Measurements from ENCODE around the gene ZNF221.
"Not testable (repeated sequence)": the region's sequence is repeated elsewhere in the genome, so short reads cannot be mapped to it uniquely, and the experiment has no call there.

ZNF221 gene

DNA sequence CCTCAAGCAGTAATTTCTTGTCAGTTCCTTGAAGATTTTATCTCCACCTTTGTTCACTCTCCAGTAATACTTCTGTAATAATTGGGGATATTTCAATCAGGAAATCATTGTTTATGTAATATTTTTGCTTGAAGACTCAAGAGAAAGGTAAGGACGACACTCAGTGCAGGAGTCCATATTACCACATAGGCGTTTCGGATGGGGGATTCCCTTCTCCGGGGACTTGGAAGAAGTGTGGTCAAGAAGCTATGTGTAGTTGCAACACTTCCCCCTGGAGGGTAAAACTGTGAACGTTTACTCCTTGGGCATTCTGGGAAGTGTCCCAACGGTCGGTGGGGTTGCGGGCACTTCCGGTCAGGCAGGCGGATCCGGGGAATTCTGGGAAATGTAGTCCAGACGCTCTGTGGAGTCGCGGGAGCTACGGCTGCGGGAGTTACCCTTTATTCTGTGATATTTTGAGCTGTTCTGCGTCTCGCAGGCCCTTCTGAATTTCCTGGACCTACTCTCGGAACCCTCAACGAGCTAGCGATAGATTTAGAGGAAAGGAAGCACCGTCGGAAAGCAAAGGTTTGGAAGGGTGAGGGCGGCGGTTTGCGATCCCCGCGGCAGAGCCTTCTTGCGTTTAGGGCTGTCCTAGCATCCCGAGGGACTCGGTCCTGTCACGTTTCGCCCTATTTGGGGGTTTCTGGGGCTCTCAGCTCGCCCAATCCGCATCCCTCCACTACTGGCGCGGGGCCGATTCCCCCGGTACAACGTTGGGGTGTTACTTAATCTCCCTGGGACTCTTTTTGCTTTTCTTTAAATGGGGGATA lies at the start of gene ZNF221:
TSS of gene ZNF221 (plus strand) at position 395 of the 812 bp plus-strand sequence. CDS start 11,499 bp downstream, outside the sequence.
- DNase-seq = peak; percentile 84

- DNase-seq = peak; percentile 73
Measured at GRCh38 chr19:43901395-43902390, 49.3 kb upstream of the ZNF221 start.

GRCh38 chr19:43902399-43902798 lies 48.6 kb upstream of the ZNF221 start:
- no peak for DNase-seq

GRCh38 chr19:43905897-43906296 lies 45.1 kb upstream of the ZNF221 start:
- DNase-seq = no peak

DNA sequence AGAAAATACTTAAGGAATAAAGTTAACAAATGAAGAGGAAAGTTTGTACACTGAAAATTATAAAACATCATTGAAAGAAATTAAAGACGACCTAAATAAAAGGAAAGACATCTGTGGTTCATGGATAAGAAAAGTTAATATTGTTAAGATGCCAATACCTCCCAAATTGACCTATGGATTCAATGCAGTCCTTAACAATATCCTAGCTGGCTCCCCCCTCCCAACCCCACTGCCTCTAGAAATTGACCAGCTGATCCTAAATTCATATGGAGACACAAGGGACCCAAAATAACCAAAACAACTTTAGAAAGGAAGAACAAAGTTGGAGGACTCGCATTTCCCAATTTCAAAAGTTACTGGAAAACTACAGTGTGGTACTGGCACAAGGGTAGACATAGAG lies 44.3 kb upstream of the ZNF221 start:
- DNase-seq = no peak

GRCh38 chr19:43908659-43909058 lies 42.4 kb upstream of the ZNF221 start:
- DNase-seq = no peak

DNA sequence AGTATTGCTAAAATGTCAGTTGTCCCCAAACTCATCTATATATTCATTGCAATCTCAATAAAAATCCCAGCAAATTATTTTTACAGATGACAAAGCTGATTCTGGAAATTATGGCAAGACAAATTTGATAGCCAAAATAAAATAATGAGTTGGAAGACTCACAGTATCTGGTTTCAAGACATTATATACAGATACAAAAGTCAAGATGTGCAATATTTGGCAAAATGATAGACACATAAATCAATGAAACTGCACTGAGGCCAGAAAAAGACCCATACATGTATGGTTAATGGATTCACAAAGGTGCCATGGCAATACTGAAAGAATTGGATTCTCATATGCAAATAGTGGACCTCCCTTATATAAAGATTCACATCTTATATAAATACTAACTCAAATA lies 40.1 kb upstream of the ZNF221 start:
- no peak for DNase-seq

- no peak for DNase-seq
Measured at GRCh38 chr19:43913383-43913782, 37.6 kb upstream of the ZNF221 start.

DNA sequence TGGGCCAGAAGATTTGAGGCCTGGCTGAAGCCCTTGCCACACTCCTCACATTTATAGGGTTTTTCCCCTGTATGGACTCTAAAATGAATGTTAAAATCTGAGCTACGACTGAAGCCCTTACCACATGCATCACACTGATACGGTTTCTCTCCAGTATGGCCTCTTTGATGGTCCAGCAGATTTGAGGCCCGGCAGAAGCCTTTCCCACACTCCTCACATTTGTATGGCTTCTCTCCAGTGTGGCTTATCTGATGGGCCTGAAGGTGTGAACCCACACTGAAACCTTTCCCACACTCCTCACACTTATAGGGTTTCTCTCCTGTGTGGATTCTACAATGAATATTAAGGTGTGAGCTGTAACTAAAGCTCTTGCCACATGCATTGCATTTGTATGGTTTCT lies 37.0 kb upstream of the ZNF221 start:
- DNase-seq = no peak

DNA sequence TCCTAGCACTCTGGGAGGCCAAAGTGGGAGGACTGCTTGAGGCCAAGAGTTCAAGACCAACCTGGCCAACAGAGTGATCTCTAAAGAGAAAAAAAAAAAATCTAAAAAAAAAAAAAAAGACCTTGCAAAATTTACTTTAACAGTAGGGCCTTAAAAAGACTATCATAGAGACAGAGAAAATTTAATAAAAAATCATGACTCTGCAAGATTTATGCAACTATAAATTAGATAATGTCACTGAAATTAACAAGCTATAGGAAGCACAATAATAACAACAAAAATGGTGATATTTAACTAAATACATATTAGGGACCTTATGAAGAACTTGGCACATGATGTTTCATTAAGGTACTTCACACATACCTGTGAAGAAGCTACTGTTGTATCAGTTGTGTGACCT lies 27.2 kb upstream of the ZNF221 start:
- no peak for DNase-seq

- no peak for DNase-seq
Measured at GRCh38 chr19:43928820-43929219, 22.2 kb upstream of the ZNF221 start.

GRCh38 chr19:43934055-43934984 lies 16.7 kb upstream of the ZNF221 start:
- DNase-seq = peak; percentile 4

DNA sequence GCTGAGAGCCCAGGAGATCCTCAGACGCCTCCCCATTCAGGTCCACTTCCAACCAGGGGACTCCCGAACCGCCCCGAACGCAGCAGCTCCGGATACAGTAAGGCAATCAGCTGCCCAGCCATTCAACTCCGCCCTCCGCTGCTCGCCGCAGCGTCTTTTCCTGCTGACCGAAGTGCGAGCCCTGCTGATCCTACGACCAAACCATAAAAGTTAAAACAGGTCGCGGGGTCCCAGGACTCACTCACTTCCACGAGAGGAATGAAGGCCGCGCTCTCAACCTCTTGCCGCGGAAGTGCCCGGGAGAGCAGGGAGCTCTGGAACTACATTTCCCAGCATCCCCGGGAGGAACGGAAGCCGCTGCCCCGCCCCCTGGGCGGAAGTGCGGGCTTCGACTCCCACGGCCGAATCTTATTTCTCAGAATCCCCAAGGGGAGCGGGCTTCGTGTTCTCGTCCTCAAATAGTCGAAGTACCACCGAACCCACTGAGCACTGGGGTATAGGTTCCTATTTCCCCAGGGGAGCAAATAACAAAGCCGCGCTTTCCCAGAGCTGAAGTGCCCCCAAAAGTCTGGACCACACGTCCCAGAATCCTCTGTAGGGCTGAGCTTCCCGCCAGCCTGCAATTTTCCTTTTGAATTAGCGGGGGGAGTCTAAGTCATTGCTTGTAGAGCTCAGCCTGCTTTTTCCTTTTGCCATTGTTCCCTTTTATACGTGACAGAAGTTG lies 15.9 kb upstream of the ZNF221 start, which contains the start of gene ZNF45:
TSS of gene ZNF45 (minus strand) at position 298 of the 724 bp plus-strand sequence. CDS start 13,097 bp downstream, outside the sequence.
- DNase-seq = peak; percentile 93

DNA sequence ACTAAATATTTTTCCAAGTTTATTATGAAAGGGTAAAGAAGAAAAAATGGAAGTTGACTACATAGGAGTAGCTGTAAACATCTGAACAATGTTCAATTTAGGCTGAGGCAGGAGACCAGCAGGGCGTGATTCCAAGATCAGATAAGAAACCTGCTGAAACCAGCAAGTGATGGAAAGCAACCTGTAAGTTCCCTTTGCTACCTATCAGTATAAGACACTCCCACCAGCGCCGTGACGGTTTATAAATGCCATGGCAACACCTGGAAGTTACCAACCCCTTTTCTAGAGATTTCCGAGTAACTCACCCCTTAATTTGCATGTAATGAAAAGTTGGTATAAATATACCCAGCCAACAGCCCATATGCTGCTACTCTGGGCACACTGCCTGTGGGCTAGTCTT lies 14.8 kb upstream of the ZNF221 start:
- no peak for DNase-seq

DNA sequence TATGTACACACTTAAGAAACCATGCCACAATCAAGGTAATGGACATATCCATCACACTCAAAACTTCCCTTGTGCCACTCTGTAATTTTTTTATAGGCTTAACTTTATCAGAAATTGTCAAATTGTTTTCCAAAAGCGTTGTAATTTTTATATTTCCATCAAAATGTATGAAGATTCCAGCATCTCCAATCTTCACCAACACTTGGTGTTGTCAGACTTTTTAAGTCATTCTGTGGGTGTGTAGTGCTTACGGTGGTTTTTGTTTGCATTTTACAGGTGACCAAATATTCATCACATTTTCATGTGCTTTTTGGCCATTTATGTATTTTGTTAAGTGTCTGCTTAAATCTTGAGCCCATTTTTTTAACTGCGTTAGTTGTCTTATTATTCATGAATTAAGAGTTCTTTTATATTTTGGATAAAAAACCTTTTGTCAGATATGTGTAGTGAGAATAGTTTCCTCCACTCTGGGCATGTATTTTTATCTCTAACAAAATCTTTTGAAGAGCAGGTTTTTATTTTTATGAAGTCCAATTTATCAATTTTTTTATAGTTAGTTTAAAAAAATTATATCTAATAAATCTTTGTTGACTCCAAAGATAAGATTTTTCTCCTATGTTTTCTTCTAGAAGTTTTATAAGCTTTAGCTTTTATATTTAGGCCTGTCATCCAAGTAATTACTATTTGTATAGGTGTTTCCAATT lies 11.3 kb upstream of the ZNF221 start:
- no peak for DNase-seq

GRCh38 chr19:43940719-43941118 lies 10.3 kb upstream of the ZNF221 start:
- DNase-seq = no peak

DNA sequence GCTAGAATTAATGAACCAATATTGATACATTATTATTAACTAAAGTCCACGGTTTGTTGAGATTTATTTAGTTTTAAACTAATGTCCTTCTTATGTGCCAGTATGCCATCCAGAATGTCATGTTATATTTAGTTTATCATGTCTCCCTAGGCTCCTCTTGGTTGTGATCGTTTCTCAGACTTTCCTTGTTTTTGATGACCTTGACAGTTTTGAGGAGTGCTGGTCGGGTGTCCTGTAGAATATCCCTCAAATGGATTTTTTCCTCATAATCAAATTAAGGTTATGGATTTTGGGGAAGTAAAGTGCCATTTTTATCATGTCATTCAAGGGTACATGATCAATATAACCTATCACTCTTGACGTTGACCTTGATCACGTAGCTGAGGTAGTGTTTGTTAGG lies 9.8 kb upstream of the ZNF221 start:
- no peak for DNase-seq

GRCh38 chr19:43947412-43947811 lies 3.6 kb upstream of the ZNF221 start:
- not testable (repeated sequence) for DNase-seq

DNA sequence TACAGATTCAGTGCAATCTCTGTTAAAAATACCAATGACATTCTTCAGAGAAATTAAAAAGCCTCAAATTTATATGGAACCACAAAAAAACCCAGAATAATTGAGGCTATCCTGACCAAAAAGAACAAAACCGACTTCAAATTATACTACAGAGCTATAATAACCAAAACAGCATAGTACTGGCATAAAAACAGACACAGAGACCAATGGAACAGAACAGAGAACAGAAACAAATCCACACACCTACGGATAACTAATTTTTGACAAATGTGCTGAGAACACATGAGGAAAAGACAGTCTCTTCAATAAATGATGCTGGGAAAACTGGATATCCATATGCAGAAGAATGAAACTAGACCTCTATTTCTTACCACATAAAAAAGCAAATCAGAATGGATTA lies 1.2 kb upstream of the ZNF221 start:
- not testable (repeated sequence) for DNase-seq

DNA sequence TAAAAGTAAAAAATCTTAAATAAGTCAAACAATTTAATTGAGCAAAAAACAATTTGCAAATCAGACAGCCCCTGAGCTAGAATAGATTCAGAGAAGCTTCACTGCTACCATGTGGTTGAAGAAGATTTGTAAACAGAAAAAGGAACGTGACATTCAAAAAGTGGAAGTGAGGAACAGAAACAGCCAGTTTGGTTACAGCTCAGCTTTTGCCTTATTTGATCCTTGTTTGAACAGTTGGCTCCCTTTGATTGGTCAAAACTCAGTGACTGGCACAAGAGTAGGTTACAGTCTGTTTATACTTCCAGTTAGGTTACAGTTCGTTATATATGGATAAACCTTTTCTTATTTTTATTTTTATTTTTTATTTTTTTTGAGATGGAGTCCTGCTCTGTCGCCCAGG lies 5.8 kb downstream of the ZNF221 start:
- no peak for DNase-seq

DNA sequence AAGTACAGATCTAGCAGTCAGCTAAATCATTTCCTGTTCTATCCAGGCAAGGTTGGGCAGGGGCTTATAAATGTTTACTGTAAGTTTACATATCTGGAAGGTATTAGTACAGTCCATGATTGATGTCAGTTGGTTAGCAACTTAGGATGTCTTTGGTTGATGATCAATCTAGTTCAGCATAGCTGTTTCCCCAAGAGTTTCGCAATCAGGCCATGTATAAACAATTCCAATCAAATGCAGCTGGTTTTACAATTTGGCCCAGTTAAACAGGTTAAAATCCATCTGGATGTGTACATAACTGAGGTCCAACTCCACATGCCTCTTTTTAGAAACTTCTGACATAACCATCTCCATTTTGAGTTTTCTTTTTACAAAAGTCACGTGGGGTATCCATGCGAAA lies 6.9 kb downstream of the ZNF221 start:
- no peak for DNase-seq
